HG03354 (cell line): ENCODE data around the gene CD81.

Experiments
- ATAC-seq: cut with Tn5 transposase; IDR thresholded peaks from one replicate; pipeline ENCODE4 v1.9.1; 2021; ENCODE audit warnings: mild to moderate bottlenecking; ENCODE audit not compliant: unreplicated experiment, poor library complexity, severe bottlenecking

CD81 gene

DNA sequence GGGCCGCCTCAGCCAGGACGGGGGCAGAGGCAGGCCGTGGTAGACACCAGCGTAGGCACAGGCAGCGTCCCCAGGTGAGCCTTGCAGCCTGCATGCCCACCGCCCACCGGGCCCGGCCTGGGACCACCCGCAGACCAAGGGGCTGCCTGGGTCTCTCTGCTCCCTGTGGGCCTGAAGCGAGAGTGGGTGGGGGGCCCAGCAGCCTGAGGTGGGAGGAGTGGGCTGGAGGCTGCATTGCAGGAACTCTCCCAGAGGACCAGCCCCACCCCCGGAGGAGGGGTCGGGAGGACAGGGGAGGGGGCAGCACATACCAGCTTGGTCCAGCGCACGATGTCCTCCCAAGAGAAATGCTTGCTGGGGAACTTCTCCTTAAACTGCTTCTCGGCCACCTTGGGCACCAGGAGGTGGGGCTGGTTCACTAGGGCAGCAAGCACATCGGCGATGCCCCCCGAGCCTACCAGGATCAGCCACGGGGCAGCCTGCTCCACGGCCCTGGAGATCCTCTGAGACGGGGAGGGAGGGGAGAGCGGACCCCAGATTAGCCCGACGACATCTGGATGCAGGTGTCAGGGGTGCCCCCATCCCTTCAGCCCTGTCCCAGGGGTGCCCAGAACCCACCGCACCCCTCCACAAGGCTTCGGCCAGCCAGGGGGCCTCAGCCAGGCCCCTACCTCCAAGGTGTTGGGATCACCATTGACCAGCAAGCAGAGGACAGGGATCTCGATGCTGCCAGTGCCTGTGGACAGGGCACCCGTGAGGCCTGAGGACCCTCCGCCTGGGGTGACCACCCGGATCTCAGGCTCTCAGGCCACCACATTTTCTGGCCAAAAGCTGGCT is 41.0 kb downstream of the CD81 start:
- no peak for ATAC-seq

- ATAC-seq = no peak
Measured at GRCh38 chr11:2418693-2419360, 41.7 kb downstream of the CD81 start.

- peak; percentile 10 for ATAC-seq
Measured at GRCh38 chr11:2419638-2420501, 42.8 kb downstream of the CD81 start.

GRCh38 chr11:2420502-2421225 is 43.6 kb downstream of the CD81 start:
- ATAC-seq = peak; percentile 71

- ATAC-seq = no peak
Measured at GRCh38 chr11:2421226-2421994, 44.3 kb downstream of the CD81 start.

GRCh38 chr11:2421996-2422395 is 44.9 kb downstream of the CD81 start:
- no peak for ATAC-seq

- ATAC-seq = no peak
Measured at GRCh38 chr11:2422461-2423156, 45.5 kb downstream of the CD81 start.

GRCh38 chr11:2423157-2424025 is 46.3 kb downstream of the CD81 start:
- no peak for ATAC-seq

- ATAC-seq = no peak
Measured at GRCh38 chr11:2424811-2425495, 47.8 kb downstream of the CD81 start.

GRCh38 chr11:2425506-2425905 is 48.4 kb downstream of the CD81 start:
- ATAC-seq = no peak

GRCh38 chr11:2426221-2426620 is 49.1 kb downstream of the CD81 start:
- ATAC-seq = no peak

GRCh38 chr11:2426826-2427521 is 49.9 kb downstream of the CD81 start:
- ATAC-seq = no peak

- no peak for ATAC-seq
Measured at GRCh38 chr11:2427721-2428321, 50.7 kb downstream of the CD81 start.

DNA sequence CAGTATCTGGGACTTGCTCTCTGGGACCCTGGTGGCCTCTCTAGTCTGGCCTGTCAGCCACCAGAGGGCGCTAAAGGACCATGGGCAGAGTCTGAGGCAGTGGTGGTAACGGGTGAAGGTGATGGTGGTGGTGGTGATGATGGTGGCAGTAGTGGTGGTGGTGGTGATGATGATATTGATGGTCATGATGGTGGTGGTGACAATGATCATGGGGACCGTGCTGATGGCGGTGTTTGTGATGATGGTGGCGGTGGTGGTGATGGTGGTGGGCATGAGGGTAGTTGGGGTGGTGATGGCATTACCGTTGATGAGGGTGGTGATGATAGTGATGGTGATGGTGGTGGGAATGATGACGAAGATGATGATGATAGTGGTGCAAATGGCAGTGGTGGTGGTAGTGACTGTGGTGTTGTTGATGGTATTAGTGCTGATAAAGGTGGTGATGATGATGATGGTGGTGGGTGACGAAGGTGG is 51.2 kb downstream of the CD81 start:
- no peak for ATAC-seq

- ATAC-seq = no peak
Measured at GRCh38 chr11:2431395-2431794, 54.3 kb downstream of the CD81 start.

- ATAC-seq = no peak
Measured at GRCh38 chr11:2432171-2432621, 55.1 kb downstream of the CD81 start.
